Fibroblast of the aortic adventitia (primary cell): ENCODE measurements around the gene CCDC8. TPM values are rescaled to one million over a fixed set of nuclear protein-coding genes. Genes with fewer than 3 reads are reported as not detected.

Experiments
- DNase-seq: peaks from one replicate; pipeline ENCODE4 v3.0.0-alpha.2; 2010; ENCODE audit warnings: low read depth
- H3K4me3 ChIP-seq: 2 replicates; pipeline ENCODE4 v1.5.1; 2011; ENCODE audit warnings: low read depth, mild to moderate bottlenecking, control low read depth, low read length, moderate library complexity
- CTCF ChIP-seq: IDR thresholded peaks from 2 replicates; pipeline ENCODE4 v1.5.1; 2011; ENCODE audit warnings: mild to moderate bottlenecking, low read length, control low read depth, inconsistent platforms; ENCODE audit not compliant: insufficient read depth
- total RNA-seq: library from RNA; depleted of rRNA; stranded (reverse); fragments of >200 nt; gene quantifications from 2 replicates; pipeline ENCODE4 v1.2.3, GENCODE V29; 2012; ENCODE audit warnings: low replicate concordance

CCDC8 gene
- total RNA-seq, 1 donor: 8.5 TPM

GRCh38 chr19:46453661-46454060 lies 40.3 kb upstream of the CCDC8 start:
- H3K4me3 ChIP-seq: no peak overlapping the region
- TF ChIP-seq CTCF: no peak
- DNase-seq: no peak

DNA sequence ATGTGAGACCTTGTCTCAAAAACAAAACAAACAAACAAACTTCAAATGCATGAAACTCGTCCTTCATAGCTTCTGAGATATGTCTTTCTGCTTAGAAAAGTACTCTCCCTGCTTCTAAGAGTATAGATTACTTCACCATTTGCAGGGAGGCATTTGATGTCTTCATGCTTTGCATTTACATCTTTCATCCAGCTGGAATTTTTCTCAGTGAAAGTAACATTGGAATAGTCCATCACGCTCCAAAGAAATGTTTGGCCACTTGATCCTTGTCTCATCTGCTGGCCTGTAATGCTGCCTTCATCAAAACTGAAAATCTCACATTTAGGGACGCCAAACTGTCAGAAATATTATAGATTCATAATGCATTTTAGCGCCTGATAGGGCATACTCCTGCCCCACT lies 38.8 kb upstream of the CCDC8 start:
- TF ChIP-seq CTCF: no peak
- DNase-seq: no peak
- no peak overlapping the region for H3K4me3 ChIP-seq

- no peak for DNase-seq
- TF ChIP-seq CTCF: no peak
- no peak overlapping the region for H3K4me3 ChIP-seq
Observed at GRCh38 chr19:46451352-46451751, 38.0 kb upstream of the CCDC8 start.

- H3K4me3 ChIP-seq: no peak overlapping the region
- no peak for DNase-seq
- no peak for TF ChIP-seq CTCF
Observed at GRCh38 chr19:46450737-46451136, 37.4 kb upstream of the CCDC8 start.

GRCh38 chr19:46449228-46449627 lies 35.9 kb upstream of the CCDC8 start:
- TF ChIP-seq CTCF: no peak
- DNase-seq: no peak
- no peak overlapping the region for H3K4me3 ChIP-seq

DNA sequence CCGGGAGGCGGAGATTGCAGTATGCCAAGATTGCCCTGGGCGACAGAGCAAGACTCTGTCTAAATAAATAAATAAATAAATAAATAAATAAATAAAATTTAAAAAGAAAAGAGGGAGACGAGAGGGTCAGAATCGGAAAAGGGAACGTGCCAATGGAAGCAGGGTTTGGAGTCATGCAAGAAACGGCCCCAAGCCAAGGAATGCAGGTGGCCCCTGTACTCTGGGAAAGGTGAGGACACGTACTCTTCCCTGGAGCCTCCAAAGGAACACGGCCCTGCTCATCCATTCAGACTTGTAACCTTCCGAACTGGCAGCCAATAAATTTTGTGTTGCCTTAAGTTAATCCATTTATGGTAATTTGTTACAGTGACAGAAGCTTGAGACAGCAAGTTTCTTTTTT lies 35.2 kb upstream of the CCDC8 start:
- H3K4me3 ChIP-seq: no peak overlapping the region
- TF ChIP-seq CTCF: no peak
- no peak for DNase-seq

- no peak overlapping the region for H3K4me3 ChIP-seq
- no peak for TF ChIP-seq CTCF
- no peak for DNase-seq
Observed at GRCh38 chr19:46447824-46448223, 34.5 kb upstream of the CCDC8 start.
